Osteocyte (in vitro differentiated cells): ENCODE data around the gene ADAMTS14. TPM values are rescaled to one million over a fixed set of nuclear protein-coding genes. Genes with fewer than 3 reads are reported as not detected.

Source experiments
- DNase-seq: peaks from one replicate; pipeline ENCODE4 v3.0.0; 2021; ENCODE audit warnings: mixed read lengths; ENCODE audit not compliant: unreplicated experiment; ENCODE audit errors: extremely low spot score
- H3K27ac Mint-ChIP-seq: one replicate; pipeline ENCODE4 v1.8.0; 2021; ENCODE audit warnings: mild to moderate bottlenecking, mixed read lengths; ENCODE audit not compliant: unreplicated experiment
- H3K27me3 Mint-ChIP-seq: one replicate; pipeline ENCODE4 v1.8.0; 2021; ENCODE audit warnings: mixed read lengths; ENCODE audit not compliant: unreplicated experiment
- H3K36me3 Mint-ChIP-seq: one replicate; pipeline ENCODE4 v1.8.0; 2021; ENCODE audit warnings: mixed read lengths; ENCODE audit not compliant: unreplicated experiment
- H3K4me1 Mint-ChIP-seq: one replicate; pipeline ENCODE4 v1.8.0; 2021; ENCODE audit warnings: mixed read lengths; ENCODE audit not compliant: unreplicated experiment
- H3K4me3 Mint-ChIP-seq: one replicate; pipeline ENCODE4 v1.8.0; 2021; ENCODE audit warnings: mild to moderate bottlenecking, moderate library complexity, mixed read lengths; ENCODE audit not compliant: unreplicated experiment
- H3K9me3 Mint-ChIP-seq: one replicate; pipeline ENCODE4 v1.8.0; 2021; ENCODE audit warnings: mixed read lengths; ENCODE audit not compliant: unreplicated experiment
- CTCF ChIP-seq: fragments of 200-600 bp; sonication (generic); IDR thresholded peaks from 2 replicates; pipeline ENCODE4 v1.5.0; 2021; ENCODE audit warnings: antibody characterized with exemption, mild to moderate bottlenecking, moderate library complexity
- total RNA-seq: library from RNA; stranded (reverse); gene quantifications from 2 replicates; pipeline ENCODE4 v1.2.1, GENCODE V29; 2021

ADAMTS14 gene
- total RNA-seq, 1 donor from 2014 or later, result 4.1 TPM

GRCh38 chr10:70705121-70705861 is 33.0 kb downstream of the ADAMTS14 start:
- Mint-ChIP-seq H3K36me3 (peaks cover 2% of the 10 kb centered on the region), H3K9me3 (no peaks in the 10 kb centered on the region)

GRCh38 chr10:70711177-70711576 is 38.9 kb downstream of the ADAMTS14 start:
- Mint-ChIP-seq H3K36me3 (peaks cover 2% of the 10 kb centered on the region), H3K27me3 (no peaks in the 10 kb centered on the region), H3K4me3 (no peak overlapping the region), H3K4me1 (peaks cover 12% of the 10 kb centered on the region), H3K9me3 (no peaks in the 10 kb centered on the region), H3K27ac (no peak overlapping the region)
- TF ChIP-seq CTCF, result no peak
- DNase-seq, result no peak

More at GRCh38 chr10:70705121-70705861, 33.0 kb downstream of the ADAMTS14 start:
- no peak overlapping the region for H3K27ac Mint-ChIP-seq
- no peak for TF ChIP-seq CTCF
- no peak for DNase-seq
- H3K4me3 Mint-ChIP-seq, result no peak overlapping the region
- H3K27me3 Mint-ChIP-seq, result no peaks in the 10 kb centered on the region
- H3K4me1 Mint-ChIP-seq, result peaks cover under 1% of the 10 kb centered on the region

- peaks cover 17% of the 10 kb centered on the region for H3K4me1 Mint-ChIP-seq
- TF ChIP-seq CTCF, result no peak
- no peaks in the 10 kb centered on the region for H3K27me3 Mint-ChIP-seq
- no peak overlapping the region for H3K4me3 Mint-ChIP-seq
- peaks cover 2% of the 10 kb centered on the region for H3K36me3 Mint-ChIP-seq
- no peaks in the 10 kb centered on the region for H3K9me3 Mint-ChIP-seq
- no peak overlapping the region for H3K27ac Mint-ChIP-seq
- DNase-seq, result no peak
These were observed 39.6 kb downstream of the ADAMTS14 start for GRCh38 chr10:70711911-70712310.

GRCh38 chr10:70714245-70714644 is 41.9 kb downstream of the ADAMTS14 start:
- no peak overlapping the region for H3K27ac Mint-ChIP-seq
- no peak overlapping the region for H3K4me3 Mint-ChIP-seq
- no peak for TF ChIP-seq CTCF
- no peaks in the 10 kb centered on the region for H3K9me3 Mint-ChIP-seq
- H3K4me1 Mint-ChIP-seq, result peaks cover 17% of the 10 kb centered on the region
- H3K27me3 Mint-ChIP-seq, result no peaks in the 10 kb centered on the region
- H3K36me3 Mint-ChIP-seq, result no peaks in the 10 kb centered on the region
- no peak for DNase-seq

- Mint-ChIP-seq H3K36me3 (no peaks in the 10 kb centered on the region), H3K27me3 (no peaks in the 10 kb centered on the region), H3K27ac (no peak overlapping the region), H3K4me1 (peaks cover 17% of the 10 kb centered on the region), H3K4me3 (no peak overlapping the region), H3K9me3 (no peaks in the 10 kb centered on the region)
- no peak for DNase-seq
- TF ChIP-seq CTCF, result no peak
These were observed 42.6 kb downstream of the ADAMTS14 start for GRCh38 chr10:70714951-70715350.
